Mesenchymal stem cell (in vitro differentiated cells and primary cell): ENCODE measurements around the gene EXOC8.

Experiments used
- DNase-seq: peaks from one replicate; pipeline ENCODE4 v3.0.0-alpha.2; 2013
- H2AFZ ChIP-seq: one replicate; pipeline ENCODE4 v1.6.1; 2013; ENCODE audit warnings: low read depth, mild to moderate bottlenecking, control low read depth, inconsistent platforms, low read length, moderate library complexity
- H2AK5ac ChIP-seq: 2 replicates; pipeline ENCODE4 v1.6.1; 2013; ENCODE audit warnings: low read length, moderate library complexity, mild to moderate bottlenecking, inconsistent platforms; ENCODE audit not compliant: severe bottlenecking
- H2BK120ac ChIP-seq: one replicate; pipeline ENCODE4 v1.6.1; 2013; ENCODE audit warnings: low read depth, mild to moderate bottlenecking, inconsistent platforms, low read length, moderate library complexity
- H2BK12ac ChIP-seq, 2 experiments: one replicate each; pipeline ENCODE4 v1.6.1; 2013; ENCODE audit warnings: inconsistent platforms in 2 of 2, low read length in 2 of 2, mild to moderate bottlenecking in 2 of 2, moderate library complexity in 2 of 2, control low read depth in 1 of 2
- H2BK15ac ChIP-seq: one replicate; pipeline ENCODE4 v1.6.1; 2013; ENCODE audit warnings: mild to moderate bottlenecking, low read depth, inconsistent platforms; ENCODE audit not compliant: poor library complexity, severe bottlenecking
- H2BK5ac ChIP-seq: 2 replicates; pipeline ENCODE4 v1.6.1; 2013; ENCODE audit warnings: low read depth, mild to moderate bottlenecking, low read length, control low read depth, inconsistent platforms; ENCODE audit not compliant: poor library complexity, severe bottlenecking
- H3K14ac ChIP-seq, 2 experiments: one replicate each; pipeline ENCODE4 v1.6.1; 2013; ENCODE audit warnings: inconsistent platforms in 2 of 2, low read length in 2 of 2, control low read depth in 1 of 2, mild to moderate bottlenecking in 1 of 2, moderate library complexity in 1 of 2
- H3K18ac ChIP-seq, 2 experiments: one replicate each; pipeline ENCODE4 v1.6.1; 2013; ENCODE audit warnings: inconsistent platforms in 2 of 2, low read length in 2 of 2, control low read depth in 1 of 2, low read depth in 1 of 2, mild to moderate bottlenecking in 1 of 2
- H3K23ac ChIP-seq, 2 experiments: one replicate each; pipeline ENCODE4 v1.6.1; 2013; ENCODE audit warnings: inconsistent platforms in 2 of 2, low read length in 2 of 2, mild to moderate bottlenecking in 2 of 2, moderate library complexity in 2 of 2, control low read depth in 1 of 2
- H3K27ac ChIP-seq: 2 replicates; pipeline ENCODE4 v1.5.1; 2013; ENCODE audit warnings: mild to moderate bottlenecking, moderate library complexity, low read length, control low read depth, inconsistent platforms; ENCODE audit not compliant: poor library complexity, severe bottlenecking
- H3K27me3 ChIP-seq, 2 experiments: 2 replicates each; pipeline versions ENCODE4 v1.6.1 to v1.7.0; 2013; ENCODE audit warnings: low read length in 2 of 2, mild to moderate bottlenecking in 2 of 2, moderate library complexity in 2 of 2, control low read depth in 1 of 2, inconsistent platforms in 1 of 2; ENCODE audit not compliant: control insufficient read depth in 1 of 2, insufficient read depth in 1 of 2
- H3K36me3 ChIP-seq, 2 experiments: 2 replicates each; pipeline versions ENCODE4 v1.6.1 to v1.7.0; 2013; ENCODE audit warnings: low read length in 2 of 2, control low read depth in 1 of 2, inconsistent platforms in 1 of 2, low read depth in 1 of 2, mild to moderate bottlenecking in 1 of 2; ENCODE audit not compliant: insufficient read depth in 2 of 2, control insufficient read depth in 1 of 2
- H3K4ac ChIP-seq, 2 experiments: one replicate each; pipeline ENCODE4 v1.6.1; 2013; ENCODE audit warnings: inconsistent platforms in 2 of 2, low read length in 2 of 2, mild to moderate bottlenecking in 2 of 2, moderate library complexity in 2 of 2, control low read depth in 1 of 2, low read depth in 1 of 2
- H3K4me1 ChIP-seq: 2 replicates; pipeline ENCODE4 v1.6.1; 2013; ENCODE audit warnings: low read depth, low read length, control low read depth; ENCODE audit not compliant: control insufficient read depth, insufficient read depth
- H3K4me2 ChIP-seq: 2 replicates; pipeline ENCODE4 v1.6.1; 2013; ENCODE audit warnings: low read length, mild to moderate bottlenecking, inconsistent platforms; ENCODE audit not compliant: poor library complexity, severe bottlenecking
- H3K4me3 ChIP-seq, 2 experiments: 2 replicates each; pipeline versions ENCODE4 v1.5.1 to v1.7.0; 2013; ENCODE audit warnings: low read length in 2 of 2, mild to moderate bottlenecking in 2 of 2, control low read depth in 1 of 2, low read depth in 1 of 2; ENCODE audit not compliant: insufficient read depth in 1 of 2
- H3K79me1 ChIP-seq: replicated peaks from 2 replicates; pipeline ENCODE4 v1.6.1; 2013; ENCODE audit warnings: mild to moderate bottlenecking, control low read depth, low read length, inconsistent platforms; ENCODE audit not compliant: poor library complexity, severe bottlenecking
- H3K9ac ChIP-seq: 2 replicates; pipeline ENCODE4 v1.7.0; 2013; ENCODE audit warnings: mild to moderate bottlenecking, low read length, moderate library complexity
- H3K9me3 ChIP-seq: 2 replicates; pipeline ENCODE4 v1.7.0; 2013; ENCODE audit warnings: mild to moderate bottlenecking, low read length; ENCODE audit not compliant: control insufficient read depth
- H4K8ac ChIP-seq: one replicate; pipeline ENCODE4 v1.6.1; 2013; ENCODE audit warnings: inconsistent platforms, mild to moderate bottlenecking, low read length, moderate library complexity
- H4K91ac ChIP-seq: one replicate; pipeline ENCODE4 v1.6.1; 2013; ENCODE audit warnings: mild to moderate bottlenecking, low read length, inconsistent platforms
- WGBS: methylation state at CpG from one replicate; pipeline ENCODE4 v1.1.7; 2013; ENCODE audit warnings: mixed read lengths; 5-methylcytosine and 5-hydroxymethylcytosine counted together

EXOC8 gene

GRCh38 chr1:231369282-231369681 is 31.6 kb upstream of the EXOC8 start:
- Histone ChIP-seq H2BK15ac (no peak overlapping the region), H2BK120ac (no peak overlapping the region), H3K4me2 (no peak overlapping the region), H3K4me3 (no peak overlapping the region), H2BK5ac (no peak overlapping the region), H2AK5ac (no peak overlapping the region), H4K91ac (no peak overlapping the region), H3K18ac (no peak overlapping the region), H3K4ac (no peak overlapping the region), H3K9ac (no peak overlapping the region), H3K36me3 (peaks cover 2 to 44% of the 10 kb centered on the region in 2 experiments), H3K9me3 (no peaks in the 10 kb centered on the region), H3K23ac (no peak overlapping the region), H3K4me1 (no peaks in the 10 kb centered on the region), H3K14ac (no peak overlapping the region), H2AFZ (no peak overlapping the region), H2BK12ac (no peak overlapping the region), H3K27me3 (no peaks in the 10 kb centered on the region), H3K79me1 (peaks cover 16% of the 10 kb centered on the region), H3K27ac (no peak overlapping the region), H4K8ac (no peak overlapping the region)
- WGBS: 97% methylated on average over 3 of the region's 3 CpGs
- no peak for DNase-seq

- peaks cover 23% of the 10 kb centered on the region for H3K79me1 ChIP-seq
- H3K14ac ChIP-seq: no peak overlapping the region
- no peaks in the 10 kb centered on the region for H3K4me1 ChIP-seq
- H4K8ac ChIP-seq: no peak overlapping the region
- no peak overlapping the region for H3K4me2 ChIP-seq
- H3K23ac ChIP-seq: no peak overlapping the region
- H3K36me3 ChIP-seq: peaks cover 5 to 50% of the 10 kb centered on the region in 2 experiments
- no peaks in the 10 kb centered on the region for H3K9me3 ChIP-seq
- H2BK5ac ChIP-seq: no peak overlapping the region
- H3K27me3 ChIP-seq: no peaks in the 10 kb centered on the region
- H3K27ac ChIP-seq: no peak overlapping the region
- no peak overlapping the region for H4K91ac ChIP-seq
- no peak overlapping the region for H2AK5ac ChIP-seq
- H2AFZ ChIP-seq: no peak overlapping the region
- H3K18ac ChIP-seq: no peak overlapping the region
- H3K4me3 ChIP-seq: no peak overlapping the region
- H2BK15ac ChIP-seq: no peak overlapping the region
- no peak overlapping the region for H3K4ac ChIP-seq
- no peak for DNase-seq
- no peak overlapping the region for H3K9ac ChIP-seq
- H2BK120ac ChIP-seq: no peak overlapping the region
- no peak overlapping the region for H2BK12ac ChIP-seq
- 94% methylated on average over 4 of the region's 5 CpGs for WGBS
Observed at GRCh38 chr1:231364192-231364591, 26.5 kb upstream of the EXOC8 start.

GRCh38 chr1:231363624-231364023 is 26.0 kb upstream of the EXOC8 start:
- no peak overlapping the region for H2BK15ac ChIP-seq
- H3K9ac ChIP-seq: no peak overlapping the region
- H2BK12ac ChIP-seq: no peak overlapping the region
- H3K27me3 ChIP-seq: no peaks in the 10 kb centered on the region
- H3K36me3 ChIP-seq: peaks cover 5 to 47% of the 10 kb centered on the region in 2 experiments
- H4K8ac ChIP-seq: no peak overlapping the region
- no peaks in the 10 kb centered on the region for H3K4me1 ChIP-seq
- H3K4ac ChIP-seq: no peak overlapping the region
- no peak overlapping the region for H2AK5ac ChIP-seq
- H3K14ac ChIP-seq: no peak overlapping the region
- H2BK120ac ChIP-seq: no peak overlapping the region
- no peak overlapping the region for H3K4me3 ChIP-seq
- H2AFZ ChIP-seq: no peak overlapping the region
- H3K18ac ChIP-seq: no peak overlapping the region
- H3K27ac ChIP-seq: no peak overlapping the region
- no peak overlapping the region for H2BK5ac ChIP-seq
- peaks cover 24% of the 10 kb centered on the region for H3K79me1 ChIP-seq
- no peaks in the 10 kb centered on the region for H3K9me3 ChIP-seq
- H3K4me2 ChIP-seq: no peak overlapping the region
- H4K91ac ChIP-seq: no peak overlapping the region
- no peak for DNase-seq
- WGBS: no CpG with 5 or more reads among the region's 1 CpG
- H3K23ac ChIP-seq: no peak overlapping the region

GRCh38 chr1:231362325-231362724 is 24.7 kb upstream of the EXOC8 start:
- no peak overlapping the region for H3K18ac ChIP-seq
- no peak overlapping the region for H2BK120ac ChIP-seq
- H3K4me2 ChIP-seq: no peak overlapping the region
- no peak overlapping the region for H2BK15ac ChIP-seq
- H3K27me3 ChIP-seq: no peaks in the 10 kb centered on the region
- H3K4me3 ChIP-seq: no peak overlapping the region
- H3K36me3 ChIP-seq: peaks cover 5 to 43% of the 10 kb centered on the region in 2 experiments
- H2AFZ ChIP-seq: no peak overlapping the region
- H3K23ac ChIP-seq: no peak overlapping the region
- no peaks in the 10 kb centered on the region for H3K4me1 ChIP-seq
- no peak overlapping the region for H4K91ac ChIP-seq
- H3K79me1 ChIP-seq: peaks cover 23% of the 10 kb centered on the region
- no peak overlapping the region for H3K4ac ChIP-seq
- H2BK5ac ChIP-seq: no peak overlapping the region
- no peak overlapping the region for H3K9ac ChIP-seq
- DNase-seq: no peak
- WGBS: 100% methylated on average over 1 of the region's 1 CpG
- H3K9me3 ChIP-seq: no peaks in the 10 kb centered on the region
- H2BK12ac ChIP-seq: no peak overlapping the region
- H3K27ac ChIP-seq: no peak overlapping the region
- no peak overlapping the region for H4K8ac ChIP-seq
- no peak overlapping the region for H2AK5ac ChIP-seq
- no peak overlapping the region for H3K14ac ChIP-seq
